Measurements from ENCODE around the gene LRRC3.

The LRRC3 gene

DNA sequence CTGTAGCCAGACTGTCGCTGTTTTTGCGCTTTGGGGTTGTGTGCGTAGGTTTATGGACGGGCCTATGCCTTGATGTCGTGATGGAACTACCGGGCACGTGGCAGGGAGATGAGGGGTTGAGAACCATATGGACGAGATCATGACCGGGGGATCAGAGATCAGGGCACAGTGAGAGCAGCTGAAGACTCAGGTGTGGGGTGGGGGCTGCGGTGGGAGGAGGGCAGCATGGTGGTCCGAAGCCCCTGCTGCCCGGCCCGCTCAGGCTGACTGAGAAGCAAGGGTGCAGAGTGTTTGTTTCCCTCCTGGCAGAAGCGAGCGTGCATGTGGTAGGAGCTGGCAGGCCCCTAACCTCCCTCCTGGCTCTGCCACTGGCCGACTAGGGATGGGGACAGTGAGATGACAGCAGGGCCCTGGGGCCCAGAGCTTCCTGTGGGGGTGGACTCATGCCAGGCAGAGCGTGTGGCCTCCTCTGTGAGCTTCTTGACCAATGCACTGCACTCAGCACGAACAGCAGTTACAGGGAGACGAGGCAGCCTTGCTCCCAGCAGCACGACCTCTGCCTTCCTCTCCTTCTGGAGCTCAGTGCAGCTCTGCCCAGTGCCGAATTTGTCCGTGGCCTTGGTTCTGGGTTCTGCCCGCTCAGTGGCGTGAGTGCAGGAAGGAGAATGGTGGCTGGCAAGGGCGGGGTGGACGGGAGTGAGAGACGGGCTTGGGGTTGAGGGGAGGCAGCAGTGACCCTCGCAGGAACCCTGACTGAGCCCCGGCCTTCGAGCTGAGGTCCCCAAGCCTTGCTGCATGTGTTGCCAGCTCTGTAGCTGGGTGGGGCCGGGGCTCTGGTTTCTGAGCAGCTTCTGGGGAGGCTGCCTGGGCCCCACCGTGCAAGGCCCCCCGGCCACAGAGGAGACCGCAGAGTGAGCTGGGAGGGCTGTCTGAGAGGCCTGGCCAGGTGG lies 22.2 kb upstream of the LRRC3 start:
- Histone ChIP-seq H3K27ac (ENCODE audit: insufficient read depth, low read length, poor library complexity, severe bottlenecking) (no peak overlapping the region), H3K4me1 (ENCODE audit: control insufficient read depth, insufficient read depth, low read length, poor library complexity, severe bottlenecking) (no peaks in the 10 kb centered on the region)

DNA sequence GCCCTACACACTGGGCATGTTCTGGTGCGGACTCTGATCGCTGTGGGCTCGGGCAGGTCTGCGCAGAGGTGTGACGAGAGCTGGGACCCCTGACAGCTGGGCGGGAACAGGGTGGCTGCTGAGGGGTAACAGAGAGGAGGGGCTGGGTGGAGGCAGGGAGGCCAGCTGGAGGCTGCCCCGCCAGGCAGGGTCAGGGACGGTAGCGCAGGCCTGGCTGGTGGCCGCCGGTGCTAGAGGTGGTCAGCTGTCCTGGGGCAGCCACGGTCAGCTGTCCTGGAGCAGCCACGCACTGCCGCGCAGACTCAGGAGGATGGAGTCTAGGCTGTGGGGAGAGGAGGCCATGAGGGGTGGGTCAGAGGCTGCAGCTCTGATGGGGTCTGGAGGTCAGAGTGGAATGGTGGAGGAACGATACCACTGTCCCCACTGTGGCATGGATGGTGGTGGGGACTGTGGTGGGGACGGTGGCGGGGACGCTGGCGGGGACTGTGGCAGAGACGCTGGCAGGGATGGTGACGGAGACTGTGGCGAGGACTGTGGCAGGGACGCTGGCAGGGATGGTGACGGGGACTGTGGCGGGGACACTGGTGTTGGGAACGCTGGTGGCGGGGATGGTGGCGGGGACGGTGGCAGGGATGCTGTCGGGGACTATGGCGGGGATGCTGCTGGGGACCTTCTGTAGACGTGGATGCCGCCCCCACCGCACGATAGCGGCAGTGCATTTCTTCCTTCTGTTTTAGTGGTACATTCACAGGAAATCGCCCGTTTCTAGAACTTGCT lies 21.3 kb upstream of the LRRC3 start:
- peaks cover 5% of the 10 kb centered on the region for H3K9me3 ChIP-seq (ENCODE audit: control insufficient read depth, low read length)
- H3K27ac ChIP-seq (ENCODE audit: insufficient read depth, low read length, poor library complexity, severe bottlenecking), result no peak overlapping the region
- no peaks in the 10 kb centered on the region for H3K27me3 ChIP-seq (replicated peaks; ENCODE audit: control insufficient read depth, insufficient read depth, low read length, poor library complexity, severe bottlenecking)
- no peaks in the 10 kb centered on the region for H3K36me3 ChIP-seq (ENCODE audit: control insufficient read depth, insufficient read depth, low read length)
- DNase-seq, result no peak
- H3K4me1 ChIP-seq (ENCODE audit: control insufficient read depth, insufficient read depth, low read length, poor library complexity, severe bottlenecking), result no peaks in the 10 kb centered on the region
- no peak overlapping the region for H3K4me3 ChIP-seq (ENCODE audit: insufficient read depth, low read depth, low read length, poor library complexity, severe bottlenecking)

More for the DNA sequence above, 22.2 kb upstream of the LRRC3 start:
- Histone ChIP-seq H3K36me3 (ENCODE audit: control insufficient read depth, insufficient read depth, low read length) (no peaks in the 10 kb centered on the region), H3K27me3 (replicated peaks; ENCODE audit: control insufficient read depth, insufficient read depth, low read length, poor library complexity, severe bottlenecking) (no peaks in the 10 kb centered on the region), H3K9me3 (ENCODE audit: control insufficient read depth, low read length) (peaks cover 9% of the 10 kb centered on the region), H3K4me3 (ENCODE audit: insufficient read depth, low read depth, low read length, poor library complexity, severe bottlenecking) (no peak overlapping the region)
- DNase-seq, result no peak

DNA sequence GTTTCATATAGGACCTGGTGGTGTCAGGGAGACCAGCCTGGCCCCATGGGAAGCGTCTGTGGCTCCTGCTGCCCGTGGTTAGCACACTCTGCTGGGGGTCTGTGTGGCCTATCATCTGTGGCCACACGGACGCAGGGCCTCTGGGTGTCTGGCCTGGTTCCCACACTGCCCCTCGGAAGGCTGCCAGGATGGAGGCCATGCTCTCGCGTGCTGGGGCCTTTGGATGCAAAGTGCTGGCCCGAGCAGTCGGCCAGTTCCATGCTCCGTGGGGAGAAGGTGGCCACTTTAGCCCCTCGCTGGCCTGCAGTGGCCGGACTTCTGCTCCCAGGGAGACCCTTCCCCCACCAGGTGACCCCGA lies 20.8 kb upstream of the LRRC3 start:
- Histone ChIP-seq H3K27ac (ENCODE audit: insufficient read depth, low read length, poor library complexity, severe bottlenecking) (no peak overlapping the region), H3K4me3 (ENCODE audit: insufficient read depth, low read depth, low read length, poor library complexity, severe bottlenecking) (no peak overlapping the region), H3K27me3 (replicated peaks; ENCODE audit: control insufficient read depth, insufficient read depth, low read length, poor library complexity, severe bottlenecking) (no peaks in the 10 kb centered on the region), H3K9me3 (ENCODE audit: control insufficient read depth, low read length) (peaks cover 4% of the 10 kb centered on the region), H3K36me3 (ENCODE audit: control insufficient read depth, insufficient read depth, low read length) (no peaks in the 10 kb centered on the region), H3K4me1 (ENCODE audit: control insufficient read depth, insufficient read depth, low read length, poor library complexity, severe bottlenecking) (no peaks in the 10 kb centered on the region)
- no peak for DNase-seq

DNA sequence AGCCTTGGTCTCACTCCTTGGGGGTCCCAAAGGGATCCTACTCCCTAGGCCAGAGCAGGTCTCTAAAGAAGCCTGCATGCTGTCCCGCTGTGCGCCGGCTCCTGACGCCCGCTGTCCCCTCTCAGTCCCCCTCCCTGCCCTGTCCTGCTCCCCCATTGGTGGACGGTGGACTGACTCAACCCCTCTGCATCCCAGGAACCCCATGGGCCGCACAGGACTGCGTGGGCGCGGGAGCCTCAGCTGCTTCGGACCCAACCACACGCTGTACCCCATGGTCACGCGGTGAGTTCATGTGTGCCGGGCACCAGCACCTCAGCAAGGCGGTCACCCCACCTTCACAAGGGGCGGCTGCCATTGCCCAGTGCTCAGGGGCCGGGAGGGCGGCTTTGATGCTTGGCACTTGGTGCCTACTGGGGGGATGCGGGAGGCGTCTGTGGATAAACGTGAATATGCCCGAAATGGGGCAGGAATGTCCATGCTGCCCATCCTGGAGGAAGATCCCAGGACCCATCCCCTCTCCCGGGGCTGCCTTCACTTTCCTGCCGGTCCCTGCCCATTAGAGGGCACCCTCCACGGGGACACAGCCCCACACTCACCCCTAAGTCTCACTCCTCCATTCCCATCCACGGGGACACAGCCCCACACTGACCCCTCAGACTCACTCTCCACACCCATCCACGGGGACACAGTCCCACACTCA lies 20.2 kb upstream of the LRRC3 start:
- no peaks in the 10 kb centered on the region for H3K27me3 ChIP-seq (replicated peaks; ENCODE audit: control insufficient read depth, insufficient read depth, low read length, poor library complexity, severe bottlenecking)
- no peak overlapping the region for H3K4me3 ChIP-seq (ENCODE audit: insufficient read depth, low read depth, low read length, poor library complexity, severe bottlenecking)
- H3K4me1 ChIP-seq (ENCODE audit: control insufficient read depth, insufficient read depth, low read length, poor library complexity, severe bottlenecking), result no peaks in the 10 kb centered on the region
- no peaks in the 10 kb centered on the region for H3K9me3 ChIP-seq (ENCODE audit: control insufficient read depth, low read length)
- no peak for DNase-seq
- no peak overlapping the region for H3K27ac ChIP-seq (ENCODE audit: insufficient read depth, low read length, poor library complexity, severe bottlenecking)
- H3K36me3 ChIP-seq (ENCODE audit: control insufficient read depth, insufficient read depth, low read length), result no peaks in the 10 kb centered on the region

DNA sequence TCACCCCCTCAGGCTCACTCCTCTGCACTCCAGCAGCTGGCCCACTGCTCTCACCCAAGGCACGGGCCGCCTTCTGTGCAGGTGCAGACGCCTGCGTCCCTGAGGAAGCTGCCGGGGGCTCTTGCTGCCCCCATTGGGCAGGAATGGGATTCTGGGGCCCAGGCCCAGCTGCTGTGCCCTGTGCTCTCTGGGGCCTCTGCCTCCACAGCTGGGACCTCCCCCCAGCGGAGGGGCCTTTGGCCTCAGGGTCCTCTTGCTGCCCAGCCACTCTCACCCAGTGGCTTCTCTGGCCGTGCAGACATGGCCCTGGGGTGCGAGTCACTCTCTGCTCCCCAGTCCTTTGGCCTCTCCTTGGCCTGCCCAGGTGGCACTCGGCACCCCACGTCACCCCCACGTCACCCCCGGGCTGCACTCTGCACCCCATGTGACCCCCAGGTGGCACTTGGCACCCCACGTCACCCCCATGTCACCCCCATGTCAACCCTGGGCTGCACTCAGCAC lies 19.1 kb upstream of the LRRC3 start:
- Histone ChIP-seq H3K36me3 (ENCODE audit: control insufficient read depth, insufficient read depth, low read length) (no peaks in the 10 kb centered on the region), H3K9me3 (ENCODE audit: control insufficient read depth, low read length) (no peaks in the 10 kb centered on the region), H3K4me1 (ENCODE audit: control insufficient read depth, insufficient read depth, low read length, poor library complexity, severe bottlenecking) (no peaks in the 10 kb centered on the region), H3K27ac (ENCODE audit: insufficient read depth, low read length, poor library complexity, severe bottlenecking) (no peak overlapping the region), H3K4me3 (ENCODE audit: insufficient read depth, low read depth, low read length, poor library complexity, severe bottlenecking) (no peak overlapping the region), H3K27me3 (replicated peaks; ENCODE audit: control insufficient read depth, insufficient read depth, low read length, poor library complexity, severe bottlenecking) (no peaks in the 10 kb centered on the region)
- no peak for DNase-seq

DNA sequence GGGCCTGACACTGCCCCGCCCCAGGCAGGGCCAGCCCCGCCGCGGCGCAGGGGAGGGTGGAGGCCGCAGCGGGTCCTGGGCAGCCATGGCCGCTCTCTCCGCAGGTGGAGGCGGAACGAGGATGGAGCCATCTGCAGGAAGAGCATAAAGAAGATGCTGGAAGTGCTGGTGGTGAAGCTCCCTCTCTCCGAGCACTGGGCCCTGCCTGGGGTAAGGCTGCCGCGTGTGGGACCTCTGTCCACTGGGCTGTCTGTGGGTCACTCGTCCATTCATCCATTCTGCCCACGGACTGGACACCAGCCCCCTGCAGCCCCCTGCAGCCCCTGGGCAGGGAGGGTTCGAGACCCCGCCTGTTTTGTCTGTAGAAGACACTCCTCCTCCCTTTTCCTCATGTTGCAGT lies 18.4 kb upstream of the LRRC3 start:
- no peak overlapping the region for H3K4me3 ChIP-seq (ENCODE audit: insufficient read depth, low read depth, low read length, poor library complexity, severe bottlenecking)
- DNase-seq, result no peak
- H3K27me3 ChIP-seq (replicated peaks; ENCODE audit: control insufficient read depth, insufficient read depth, low read length, poor library complexity, severe bottlenecking), result no peaks in the 10 kb centered on the region
- H3K27ac ChIP-seq (ENCODE audit: insufficient read depth, low read length, poor library complexity, severe bottlenecking), result no peak overlapping the region
- H3K4me1 ChIP-seq (ENCODE audit: control insufficient read depth, insufficient read depth, low read length, poor library complexity, severe bottlenecking), result no peaks in the 10 kb centered on the region
- H3K36me3 ChIP-seq (ENCODE audit: control insufficient read depth, insufficient read depth, low read length), result no peaks in the 10 kb centered on the region
- no peaks in the 10 kb centered on the region for H3K9me3 ChIP-seq (ENCODE audit: control insufficient read depth, low read length)

DNA sequence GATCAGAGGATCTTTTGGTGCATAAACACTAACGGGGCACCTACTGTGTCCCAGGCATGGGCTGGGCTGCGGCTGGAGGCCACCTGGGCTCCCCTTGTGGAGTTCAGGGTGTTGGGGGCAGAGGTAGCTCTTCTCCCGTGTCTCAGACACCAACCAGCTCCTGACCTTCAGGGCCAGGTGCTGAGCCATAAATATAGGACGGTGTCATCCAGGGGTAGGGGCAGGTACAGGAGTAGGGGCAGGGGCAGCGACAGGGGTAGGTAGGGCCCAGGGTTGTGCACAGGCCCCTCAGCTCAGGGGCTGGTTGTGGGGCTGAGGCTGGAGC lies 18.0 kb upstream of the LRRC3 start:
- no peaks in the 10 kb centered on the region for H3K9me3 ChIP-seq (ENCODE audit: control insufficient read depth, low read length)
- no peak overlapping the region for H3K27ac ChIP-seq (ENCODE audit: insufficient read depth, low read length, poor library complexity, severe bottlenecking)
- no peaks in the 10 kb centered on the region for H3K36me3 ChIP-seq (ENCODE audit: control insufficient read depth, insufficient read depth, low read length)

DNA sequence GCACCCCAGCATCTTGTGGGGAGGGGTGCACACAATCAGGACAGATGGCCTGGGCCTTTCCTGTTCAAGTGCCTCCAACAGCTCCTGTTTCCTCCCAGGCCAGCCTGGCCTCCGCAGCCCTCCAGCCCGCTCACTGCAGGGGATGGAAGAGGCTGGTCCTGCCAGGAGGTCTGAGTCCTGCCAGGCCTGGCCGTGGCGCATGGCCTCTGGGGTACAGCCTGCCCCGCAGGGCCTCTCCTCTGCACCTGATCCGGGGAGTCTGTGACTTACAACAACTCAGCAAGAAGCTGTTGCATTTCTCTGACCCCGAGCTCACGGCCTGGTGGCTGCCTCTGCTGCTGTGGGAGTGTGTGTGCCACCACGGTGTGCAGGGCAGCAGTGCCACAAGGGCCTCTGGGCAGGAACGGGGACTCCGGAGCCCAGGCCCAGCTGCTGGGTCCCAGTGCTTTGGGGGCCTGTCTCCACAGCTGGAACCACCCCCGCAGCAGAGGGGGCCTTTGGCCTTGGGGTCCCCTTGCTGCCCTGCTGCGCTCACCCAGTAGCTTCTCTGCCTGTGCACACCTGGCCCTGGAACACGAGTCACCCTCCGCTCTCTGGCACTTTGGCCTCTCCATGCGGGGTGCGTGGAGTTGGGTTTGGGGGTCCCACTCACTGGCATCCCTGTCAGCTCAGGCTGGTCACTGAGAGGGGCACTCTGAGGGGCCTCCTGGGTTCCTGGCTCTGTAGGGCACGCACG lies 17.4 kb upstream of the LRRC3 start:
- H3K4me3 ChIP-seq (ENCODE audit: insufficient read depth, low read depth, low read length, poor library complexity, severe bottlenecking), result no peak overlapping the region
- no peaks in the 10 kb centered on the region for H3K36me3 ChIP-seq (ENCODE audit: control insufficient read depth, insufficient read depth, low read length)
- DNase-seq, result no peak
- H3K27me3 ChIP-seq (replicated peaks; ENCODE audit: control insufficient read depth, insufficient read depth, low read length, poor library complexity, severe bottlenecking), result no peaks in the 10 kb centered on the region
- no peaks in the 10 kb centered on the region for H3K4me1 ChIP-seq (ENCODE audit: control insufficient read depth, insufficient read depth, low read length, poor library complexity, severe bottlenecking)
- no peak overlapping the region for H3K27ac ChIP-seq (ENCODE audit: insufficient read depth, low read length, poor library complexity, severe bottlenecking)
- H3K9me3 ChIP-seq (ENCODE audit: control insufficient read depth, low read length), result no peaks in the 10 kb centered on the region

More for the DNA sequence above, 18.0 kb upstream of the LRRC3 start:
- H3K4me3 ChIP-seq (ENCODE audit: insufficient read depth, low read depth, low read length, poor library complexity, severe bottlenecking), result no peak overlapping the region
- no peak for DNase-seq
- no peaks in the 10 kb centered on the region for H3K27me3 ChIP-seq (replicated peaks; ENCODE audit: control insufficient read depth, insufficient read depth, low read length, poor library complexity, severe bottlenecking)
- H3K4me1 ChIP-seq (ENCODE audit: control insufficient read depth, insufficient read depth, low read length, poor library complexity, severe bottlenecking), result no peaks in the 10 kb centered on the region

DNA sequence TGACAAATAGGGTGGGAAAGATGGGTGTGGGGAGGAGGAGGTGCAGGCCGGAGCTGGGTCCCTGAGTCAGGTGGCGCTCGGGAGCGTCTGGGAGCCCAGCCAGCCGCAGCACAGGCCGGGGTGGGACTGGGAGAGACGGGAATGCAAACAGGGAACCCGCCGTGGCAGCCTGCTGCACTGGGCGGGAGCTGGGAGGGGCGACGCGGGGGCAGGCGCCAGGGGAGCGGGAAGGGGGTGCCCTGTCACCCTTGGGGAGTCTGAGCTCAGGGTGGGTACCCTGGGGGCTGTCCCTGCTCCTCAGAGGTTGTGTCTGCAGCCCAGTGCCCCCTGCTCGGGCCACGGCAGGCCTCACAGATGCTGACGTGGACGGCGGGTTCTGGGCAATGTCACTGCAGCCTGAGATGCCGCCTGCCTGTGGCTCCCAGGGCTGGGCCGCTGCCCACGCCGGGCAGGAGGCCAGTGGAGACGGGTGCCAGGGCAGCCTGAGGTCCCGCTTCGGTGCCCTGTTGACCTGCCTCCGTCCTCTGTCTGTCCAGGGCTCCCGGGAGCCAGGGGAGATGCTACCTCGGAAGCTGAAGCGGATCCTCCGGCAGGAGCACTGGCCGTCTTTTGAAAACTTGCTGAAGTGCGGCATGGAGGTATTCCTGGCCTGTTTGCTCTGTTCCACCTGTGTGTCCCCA lies 16.6 kb upstream of the LRRC3 start:
- H3K36me3 ChIP-seq (ENCODE audit: control insufficient read depth, insufficient read depth, low read length), result no peaks in the 10 kb centered on the region
- no peak for DNase-seq

More for the DNA sequence above, 16.6 kb upstream of the LRRC3 start:
- Histone ChIP-seq H3K4me3 (ENCODE audit: insufficient read depth, low read depth, low read length, poor library complexity, severe bottlenecking) (no peak overlapping the region), H3K9me3 (ENCODE audit: control insufficient read depth, low read length) (no peaks in the 10 kb centered on the region), H3K27ac (ENCODE audit: insufficient read depth, low read length, poor library complexity, severe bottlenecking) (no peak overlapping the region), H3K4me1 (ENCODE audit: control insufficient read depth, insufficient read depth, low read length, poor library complexity, severe bottlenecking) (no peaks in the 10 kb centered on the region), H3K27me3 (replicated peaks; ENCODE audit: control insufficient read depth, insufficient read depth, low read length, poor library complexity, severe bottlenecking) (no peaks in the 10 kb centered on the region)

Data from effector memory CD4-positive, alpha-beta T cell (primary cell).